Measurements from ENCODE around the gene LRWD1. TPM values are rescaled to one million over a fixed set of nuclear protein-coding genes. Genes with fewer than 3 reads are reported as not detected.
"Not testable (repeated sequence)": the region's sequence is repeated elsewhere in the genome, so short reads cannot be mapped to it uniquely, and the experiment has no call there.

The LRWD1 gene
- total RNA-seq, 1 donor from 2014 or later = 8.0 TPM

DNA sequence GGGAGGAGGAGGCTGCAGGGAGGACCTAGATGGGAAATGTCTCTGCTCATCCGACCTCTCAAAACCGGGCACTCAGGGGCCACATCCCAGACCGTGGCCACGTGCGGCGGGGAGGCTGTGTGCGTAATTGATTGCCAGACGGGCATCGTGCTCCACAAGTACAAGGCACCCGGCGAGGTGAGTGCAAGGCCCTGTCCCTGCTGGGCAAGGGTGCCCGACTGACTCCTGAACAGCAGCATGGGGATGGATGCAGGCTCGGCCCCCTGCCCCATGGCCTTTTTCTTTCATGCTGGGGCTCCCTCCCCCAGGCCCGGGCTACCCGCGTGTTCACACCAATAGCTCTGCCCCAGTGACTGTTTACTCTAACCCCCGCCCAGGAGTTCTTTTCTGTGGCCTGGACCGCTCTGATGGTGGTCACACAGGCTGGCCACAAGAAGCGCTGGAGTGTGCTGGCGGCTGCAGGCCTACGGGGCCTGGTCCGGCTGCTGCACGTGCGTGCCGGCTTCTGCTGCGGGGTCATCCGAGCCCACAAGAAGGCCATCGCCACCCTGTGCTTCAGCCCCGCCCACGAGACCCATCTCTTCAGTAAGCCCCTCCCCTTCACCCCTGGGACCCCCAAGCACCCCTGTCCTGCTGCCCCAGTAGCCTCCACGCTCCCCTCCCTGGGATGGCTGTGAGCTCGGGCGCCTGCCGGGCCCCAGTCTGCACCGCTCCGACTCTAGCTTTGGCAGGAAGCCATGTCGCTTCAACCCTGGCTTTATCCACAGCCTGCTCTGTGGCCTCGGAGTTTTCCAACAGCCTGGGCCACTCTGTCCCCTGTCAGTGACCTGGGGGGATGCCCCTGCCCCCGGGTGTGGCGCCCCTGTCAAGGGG is 3.9 kb downstream of the LRWD1 start:
- no peak for DNase-seq

DNA sequence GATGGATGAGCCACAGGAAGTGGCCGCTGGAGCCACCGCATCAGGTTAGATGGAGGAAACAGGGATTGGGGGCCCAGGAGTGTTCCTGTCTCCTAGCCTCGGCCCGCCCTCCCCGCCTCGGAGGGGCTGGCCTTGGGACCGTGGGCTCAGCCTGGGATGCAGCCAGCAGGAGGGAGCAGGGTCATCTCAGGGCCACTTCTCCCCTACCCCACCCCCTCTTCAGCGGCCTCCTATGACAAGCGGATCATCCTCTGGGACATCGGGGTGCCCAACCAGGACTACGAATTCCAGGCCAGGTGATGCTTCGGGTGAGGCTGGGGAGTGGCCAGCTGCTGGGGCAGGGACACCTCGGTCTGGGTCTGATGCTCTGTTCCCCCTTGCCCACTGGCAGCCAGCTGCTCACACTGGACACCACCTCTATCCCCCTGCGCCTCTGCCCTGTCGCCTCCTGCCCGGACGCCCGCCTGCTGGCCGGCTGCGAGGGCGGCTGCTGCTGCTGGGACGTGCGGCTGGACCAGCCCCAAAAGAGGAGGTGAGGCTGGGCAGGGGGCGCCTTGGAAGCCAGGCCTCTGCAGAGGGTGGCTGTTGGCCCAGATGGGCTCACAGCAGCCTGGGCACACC is 4.7 kb downstream of the LRWD1 start:
- DNase-seq = no peak

DNA sequence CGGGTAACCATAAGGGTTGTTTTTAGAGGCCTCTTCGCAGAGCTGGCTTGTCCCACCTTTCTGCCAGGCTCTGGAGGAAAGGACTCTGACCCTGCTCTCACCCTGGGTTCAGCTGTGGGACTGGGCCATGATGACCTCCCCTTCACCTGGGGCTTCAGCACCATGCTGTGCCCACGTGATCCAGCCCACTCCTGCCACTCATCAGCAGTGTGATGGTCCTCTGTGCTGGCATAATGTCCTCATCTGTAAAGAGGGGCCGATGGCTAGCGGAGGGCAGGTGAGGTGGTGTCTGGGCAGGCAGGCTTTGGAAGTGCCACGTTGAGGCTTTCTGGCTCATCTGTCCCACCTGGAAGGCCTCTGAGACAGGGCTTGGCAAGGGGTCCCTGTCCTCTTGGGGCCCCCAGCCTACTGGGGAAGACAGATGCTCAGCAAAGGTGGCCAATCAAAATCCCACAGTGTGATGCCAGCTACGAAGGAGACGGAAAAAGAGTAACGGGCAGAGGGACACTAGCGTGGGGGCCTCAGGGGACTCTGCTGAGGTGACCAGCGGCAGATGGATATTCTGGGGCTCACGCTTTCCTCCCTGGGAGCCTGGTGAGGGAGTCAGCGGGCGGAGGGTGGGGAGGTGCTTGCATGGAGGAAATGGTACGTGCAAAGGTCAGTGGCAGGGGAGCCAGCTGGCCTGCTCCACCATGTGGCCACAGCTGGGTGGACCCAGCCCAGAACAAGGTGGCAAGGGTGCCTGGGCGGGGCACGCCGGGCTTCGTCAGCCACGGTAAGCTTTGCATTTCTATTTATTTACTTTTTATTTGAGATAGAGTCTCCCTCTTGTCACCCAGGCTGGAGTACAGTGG is 5.4 kb downstream of the LRWD1 start:
- DNase-seq = no peak

DNA sequence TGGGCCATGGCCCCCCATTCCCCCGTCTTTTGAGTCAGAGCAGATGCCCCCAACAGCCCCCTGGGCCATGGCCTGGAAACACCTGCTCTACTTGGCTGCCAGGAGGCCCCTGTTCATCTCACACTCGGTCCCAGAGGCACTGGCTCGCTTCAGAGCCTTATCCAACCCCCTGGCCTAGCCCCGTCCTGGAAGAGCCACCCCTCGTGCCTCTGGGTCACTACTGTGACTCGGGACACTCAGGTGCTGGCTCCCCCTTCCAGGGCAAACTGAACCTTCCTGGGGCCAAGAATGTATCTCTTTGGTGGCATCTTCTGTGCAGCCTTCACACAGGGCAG is 7.0 kb downstream of the LRWD1 start:
- DNase-seq = no peak

DNA sequence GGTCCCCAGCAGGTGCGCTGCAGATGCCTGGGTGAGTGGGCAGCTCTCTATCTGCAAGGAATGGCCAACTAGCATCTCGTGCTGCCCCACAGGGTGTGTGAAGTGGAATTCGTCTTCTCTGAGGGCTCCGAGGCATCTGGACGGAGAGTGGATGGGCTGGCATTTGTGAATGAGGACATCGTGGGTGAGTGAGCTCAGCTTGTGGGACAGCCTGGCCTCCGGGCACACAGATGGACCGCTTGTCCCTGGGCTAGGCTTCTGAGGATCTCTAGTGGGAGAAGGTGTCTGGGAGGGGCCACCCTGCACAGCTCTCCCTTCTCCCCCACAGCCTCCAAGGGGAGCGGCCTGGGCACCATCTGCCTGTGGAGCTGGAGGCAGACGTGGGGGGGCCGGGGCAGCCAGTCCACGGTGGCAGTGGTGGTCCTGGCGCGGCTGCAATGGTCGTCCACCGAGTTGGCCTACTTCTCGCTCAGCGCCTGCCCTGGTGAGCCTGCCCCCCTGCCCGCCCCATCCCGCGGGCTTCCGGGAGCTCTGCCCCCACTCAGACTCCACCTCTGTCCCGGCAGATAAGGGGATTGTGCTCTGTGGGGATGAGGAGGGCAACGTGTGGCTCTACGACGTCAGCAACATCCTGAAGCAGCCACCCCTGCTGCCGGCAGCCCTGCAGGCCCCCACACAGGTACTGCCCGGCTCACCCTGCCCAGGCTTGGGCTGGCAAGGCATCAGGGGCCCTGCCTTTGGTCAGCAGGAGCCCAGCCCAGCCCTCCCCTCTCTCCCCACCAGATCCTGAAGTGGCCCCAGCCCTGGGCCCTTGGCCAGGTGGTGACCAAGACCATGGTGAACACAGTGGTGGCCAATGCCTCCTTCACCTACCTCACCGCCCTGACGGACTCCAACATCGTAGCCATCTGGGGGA is 7.6 kb downstream of the LRWD1 start:
- no peak for DNase-seq

DNA sequence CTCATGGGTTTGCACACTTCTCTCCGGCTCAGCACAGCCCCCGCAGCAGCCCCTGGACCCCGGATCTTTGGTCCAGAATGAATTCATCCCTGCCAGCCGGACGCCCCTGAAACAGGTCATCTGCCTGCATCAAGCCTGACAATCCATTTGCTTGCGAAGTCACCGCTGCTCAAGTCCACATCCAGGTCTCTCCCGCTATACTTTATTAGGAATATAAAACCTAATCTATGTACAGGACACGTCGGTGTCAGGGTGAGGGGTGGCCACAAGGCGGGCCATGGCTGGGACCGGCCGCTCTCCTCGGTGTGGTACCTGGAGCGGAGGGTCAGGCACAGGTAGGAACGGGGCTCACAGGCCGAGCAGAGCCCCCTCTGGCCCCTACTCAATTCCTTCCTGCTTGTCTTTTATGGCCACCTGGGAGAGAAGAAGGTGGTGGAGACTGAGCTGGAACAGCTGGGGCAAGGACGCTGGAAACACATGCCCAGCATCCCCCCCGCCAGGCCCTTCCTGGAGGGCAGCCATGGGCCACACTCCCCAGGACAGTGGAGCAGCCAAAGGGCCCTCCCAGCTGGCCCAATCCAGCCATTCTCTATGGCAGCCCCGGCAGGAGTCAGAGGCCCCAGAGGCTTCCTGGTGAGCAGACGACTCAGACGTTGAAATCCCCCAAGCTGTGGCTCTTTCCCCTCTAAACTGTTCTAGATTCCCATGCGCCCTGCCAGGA is 8.6 kb downstream of the LRWD1 start:
- no peak for DNase-seq

DNA sequence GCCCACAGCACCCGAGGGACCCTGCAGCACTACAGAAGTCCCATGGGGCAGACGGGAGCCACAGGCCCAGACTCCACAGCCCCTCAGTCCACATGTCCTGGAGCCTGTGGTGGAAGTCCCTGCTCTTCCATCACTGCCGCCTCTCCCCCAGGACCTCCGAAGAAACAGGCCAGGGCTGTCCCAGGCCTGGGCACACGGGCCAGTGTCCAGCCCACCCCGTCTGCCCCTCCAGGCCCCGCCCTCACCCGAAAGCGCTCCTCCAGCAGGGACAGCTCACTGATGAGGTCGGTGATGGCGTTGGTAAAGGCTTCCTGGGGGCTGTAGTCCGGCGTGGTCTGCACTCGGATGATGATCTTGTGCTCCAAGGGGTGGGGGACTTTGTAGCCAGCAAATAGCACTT is 9.3 kb downstream of the LRWD1 start:
- not testable (repeated sequence) for DNase-seq

DNA sequence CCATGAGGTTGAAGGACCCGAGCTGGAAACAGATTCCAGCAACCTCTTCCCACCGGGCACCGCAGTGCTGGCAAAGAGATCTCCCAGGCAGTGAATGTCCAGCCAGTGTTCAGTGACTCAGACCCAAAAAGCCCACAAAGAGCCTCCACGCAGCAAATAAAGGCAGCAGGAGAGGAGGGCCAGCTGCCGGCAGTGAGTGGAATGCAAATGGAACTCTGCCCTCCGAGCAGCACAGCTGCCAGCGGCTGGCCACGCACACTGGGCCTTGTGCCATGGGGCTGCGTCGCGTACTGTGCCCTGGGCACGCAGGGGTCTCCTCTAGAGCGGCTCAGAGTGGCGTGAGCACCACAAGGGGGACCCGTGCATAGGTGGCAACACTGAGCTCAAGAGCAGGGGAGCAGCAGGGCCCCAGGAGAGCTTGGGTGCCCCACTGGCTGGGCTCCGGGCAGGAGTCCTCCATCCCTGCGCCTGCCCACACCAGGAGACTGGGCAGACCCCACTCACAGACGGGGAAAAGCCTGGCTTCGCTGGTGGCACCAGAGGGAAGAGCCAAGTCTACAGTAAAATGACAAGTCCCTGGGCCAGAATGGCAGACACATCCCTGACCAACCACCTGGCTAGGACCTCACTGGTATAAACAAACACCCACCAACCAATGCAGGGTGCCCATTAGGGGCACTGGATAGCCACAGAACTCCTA is 10.1 kb downstream of the LRWD1 start:
- not testable (repeated sequence) for DNase-seq

DNA sequence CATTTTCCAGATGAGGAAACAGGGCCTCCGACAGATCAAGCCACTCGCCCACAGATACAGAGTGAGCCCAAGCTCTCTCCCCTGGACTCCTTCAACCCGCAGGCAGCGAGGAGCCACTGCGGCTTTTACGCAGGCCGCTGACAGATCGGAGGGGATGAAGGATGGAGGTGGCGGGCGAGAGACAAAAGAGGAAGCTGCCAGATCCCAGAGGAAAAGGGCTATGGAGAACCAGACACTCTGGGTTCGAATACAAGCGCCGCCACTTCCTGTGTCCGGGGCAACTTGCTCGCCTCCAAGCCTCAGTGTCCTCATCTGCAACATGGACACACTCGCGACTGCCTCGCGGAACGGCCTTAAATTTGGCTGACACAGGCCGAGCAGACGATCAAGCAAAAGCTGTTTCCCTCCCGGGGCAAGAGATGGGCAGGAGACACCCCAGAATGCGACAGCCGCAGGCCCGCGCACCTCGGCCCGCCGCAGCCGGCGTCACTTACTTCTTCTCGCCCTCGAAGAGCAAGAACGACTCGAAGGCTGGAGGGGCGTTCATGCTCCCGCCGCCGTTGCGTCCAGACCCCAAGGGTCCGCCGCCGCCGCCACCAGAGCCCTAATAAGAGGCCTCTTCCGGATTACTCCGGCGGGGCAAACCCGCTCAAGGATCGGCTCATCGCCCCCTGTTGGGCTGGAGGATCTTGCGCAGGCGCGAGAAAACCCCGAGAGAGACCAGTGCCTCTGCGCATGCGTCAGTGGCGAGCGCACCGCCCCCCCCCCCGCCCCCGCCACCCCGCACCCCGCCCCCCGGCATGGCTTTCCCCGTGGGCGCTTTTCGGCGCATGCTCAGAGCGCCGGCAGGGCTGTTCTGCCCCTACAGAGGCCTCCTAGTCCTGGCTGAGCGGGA is 13.8 kb downstream of the LRWD1 start, which contains the start of gene POLR2J:
Gene POLR2J, minus strand, starts transcription at position 609 of the 895 bp plus-strand sequence. Its CDS starts 62 bp downstream, at position 547.
- DNase-seq = not testable (repeated sequence)

DNA sequence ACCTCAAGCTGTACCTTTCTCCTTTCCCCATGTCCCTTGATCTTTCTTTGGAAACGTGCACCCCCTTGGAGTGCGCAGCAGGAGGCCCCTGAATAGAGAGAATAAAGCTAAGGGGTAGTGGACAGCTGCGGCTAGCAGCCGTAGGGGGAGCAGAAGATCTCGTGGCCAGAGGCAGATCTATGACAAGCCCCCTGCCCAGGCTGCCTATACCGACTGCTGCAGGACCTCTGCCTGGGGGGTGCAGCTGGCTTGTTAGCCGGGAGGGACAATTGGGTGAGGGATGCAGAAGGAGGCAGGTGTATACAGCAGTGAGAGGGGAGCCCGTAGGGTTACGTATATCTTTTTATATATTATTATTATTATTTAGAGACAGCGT is 14.4 kb downstream of the LRWD1 start:
- DNase-seq = not testable (repeated sequence)

DNA sequence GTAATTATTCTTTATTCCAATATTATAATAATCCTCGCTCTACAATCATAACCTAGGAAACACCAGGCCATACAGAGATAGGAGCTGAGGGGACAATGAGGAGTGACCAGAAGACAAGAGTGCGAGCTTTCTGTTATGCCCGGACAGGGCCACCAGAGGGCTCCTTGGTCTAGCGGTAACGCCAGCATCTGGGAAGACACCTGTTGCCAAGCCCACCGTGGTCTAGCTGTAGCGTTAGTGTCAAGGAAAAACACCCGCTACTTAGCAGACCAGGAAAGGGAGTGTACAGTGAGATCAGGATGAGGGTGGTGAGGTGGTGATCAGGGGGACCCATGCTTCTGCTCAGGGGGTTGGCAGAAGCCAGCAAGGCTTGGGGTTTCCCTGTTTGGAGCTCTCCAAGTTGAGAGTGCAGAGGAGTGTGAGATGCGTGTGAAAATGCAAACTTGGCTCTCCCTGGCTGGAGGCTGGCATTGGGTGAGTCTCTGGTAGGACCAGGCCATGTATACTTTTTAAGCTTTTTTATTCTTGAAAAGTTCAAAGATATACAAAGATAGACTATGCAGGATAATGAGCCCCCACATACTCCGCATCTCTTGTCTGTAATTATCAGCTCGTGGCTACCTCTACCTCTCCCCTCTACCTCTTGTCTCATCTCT is 15.3 kb downstream of the LRWD1 start:
- DNase-seq = not testable (repeated sequence)

DNA sequence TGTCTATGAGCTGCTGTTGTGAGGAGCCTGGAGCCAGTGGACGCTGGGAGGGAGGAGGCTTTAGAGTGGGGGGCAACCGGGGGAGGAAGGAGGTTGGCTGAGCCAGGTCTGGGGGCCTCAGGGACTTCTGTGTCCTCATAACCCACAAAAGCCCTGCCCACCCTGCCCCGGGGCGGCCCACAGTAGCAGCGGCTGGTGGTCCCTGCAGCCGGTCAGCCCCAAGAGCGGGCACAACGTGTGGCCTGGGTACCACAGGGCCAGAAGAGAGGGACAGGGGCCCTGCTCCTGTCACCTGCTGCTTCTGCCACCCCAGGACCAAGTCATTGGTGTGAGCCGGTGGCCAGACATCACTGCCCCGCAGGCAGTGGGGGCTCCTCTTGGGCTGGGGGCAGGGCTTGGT is 17.2 kb downstream of the LRWD1 start:
- not testable (repeated sequence) for DNase-seq

DNA sequence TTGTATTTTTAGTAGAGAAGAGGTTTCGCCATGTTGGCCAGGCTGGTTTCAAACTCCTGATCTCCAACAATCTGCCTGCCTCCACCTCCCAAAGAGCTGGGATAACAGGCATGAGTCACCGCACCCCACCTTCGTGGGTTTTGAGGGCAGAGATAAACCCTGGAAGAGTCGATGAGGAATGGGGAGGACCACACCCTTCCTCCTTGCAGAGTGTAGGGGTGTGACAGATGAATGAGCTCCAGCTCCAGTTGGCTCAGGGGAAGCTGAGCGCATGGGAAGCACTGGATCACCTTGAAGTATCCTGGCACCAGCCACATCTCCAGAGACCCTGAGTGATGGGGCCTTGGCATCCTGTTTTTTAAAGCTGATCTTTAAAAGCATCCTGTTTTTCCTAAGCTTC is 19.5 kb downstream of the LRWD1 start:
- DNase-seq = not testable (repeated sequence)

DNA sequence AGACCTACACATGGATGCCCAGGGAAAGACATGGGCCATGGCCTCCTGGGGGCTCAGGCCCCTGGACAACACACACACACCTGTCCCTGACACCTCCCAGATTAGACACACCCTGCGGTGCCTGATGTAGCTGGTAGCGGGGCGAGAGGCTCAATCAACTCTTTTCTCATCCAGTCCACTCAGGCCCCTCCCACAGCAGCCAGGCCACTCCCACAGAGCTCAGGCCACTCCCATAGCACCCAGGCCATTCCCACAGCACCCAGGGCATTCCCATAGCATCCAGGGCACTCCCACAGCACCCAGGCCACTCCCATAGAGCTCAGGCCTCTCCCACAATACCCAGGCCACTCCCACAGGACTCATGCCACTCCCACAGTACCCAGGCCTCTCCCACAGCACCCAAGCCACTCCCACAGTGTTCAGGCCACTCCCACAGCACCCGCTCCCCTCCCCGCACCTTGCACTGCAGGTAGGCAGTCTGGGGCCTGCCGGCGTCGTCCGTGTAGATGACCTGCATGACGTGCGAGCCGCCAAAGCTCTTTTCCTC is 25.8 kb downstream of the LRWD1 start:
- not testable (repeated sequence) for DNase-seq

DNA sequence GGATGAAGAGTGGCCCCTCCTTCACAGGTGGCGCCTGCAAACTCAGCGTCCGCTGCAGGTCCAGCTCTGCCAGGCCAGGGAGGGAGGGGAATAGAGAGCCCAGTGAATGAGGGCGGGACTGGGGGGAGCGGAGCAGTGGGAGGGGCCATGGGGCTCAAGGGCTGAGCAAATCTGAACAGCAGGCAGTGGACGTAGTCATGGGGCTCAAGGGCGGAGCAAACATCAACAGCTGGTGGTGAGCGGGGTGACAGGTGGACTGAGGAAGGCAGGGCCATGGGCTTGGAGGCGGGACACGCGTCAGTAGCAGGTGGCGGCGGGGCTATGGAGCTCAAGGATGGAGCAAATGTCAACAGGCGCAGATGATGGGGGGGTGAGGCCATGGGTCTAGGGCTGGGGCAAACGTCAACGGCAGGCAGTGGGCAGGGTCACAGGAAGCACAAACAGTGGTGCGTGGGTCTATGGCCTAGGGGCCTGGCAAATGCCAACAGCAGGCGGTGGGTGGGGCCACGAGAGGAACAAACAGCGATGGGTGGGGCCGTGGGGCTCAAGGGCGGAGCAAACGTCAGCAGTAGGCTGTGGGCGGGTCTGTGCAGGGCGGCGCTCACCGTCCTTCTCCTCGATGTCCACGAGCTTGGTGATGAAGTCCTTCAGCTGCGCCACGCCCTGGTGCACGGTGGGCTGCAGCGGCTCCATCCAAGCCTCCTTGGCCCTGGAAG is 28.6 kb downstream of the LRWD1 start:
- not testable (repeated sequence) for DNase-seq

DNA sequence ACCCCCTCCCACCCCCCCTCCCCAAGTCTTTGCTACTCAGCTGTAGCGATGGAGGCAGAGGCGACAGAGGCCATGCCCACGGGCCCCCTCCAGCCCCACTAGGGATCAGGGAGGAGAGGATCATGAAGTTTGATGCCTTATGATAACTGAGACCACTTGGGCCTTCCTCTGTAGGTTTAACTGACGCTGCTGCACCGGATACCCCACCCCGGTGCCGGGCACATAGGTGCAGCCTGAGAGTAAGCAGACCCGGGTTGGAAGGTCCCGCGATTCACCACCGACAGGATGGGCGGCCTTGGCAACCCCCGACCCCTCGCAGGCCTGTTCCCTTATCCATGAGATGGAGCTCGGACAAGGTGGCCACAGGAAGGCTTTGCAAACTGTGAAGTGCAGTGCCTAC is 29.2 kb downstream of the LRWD1 start:
- not testable (repeated sequence) for DNase-seq

DNA sequence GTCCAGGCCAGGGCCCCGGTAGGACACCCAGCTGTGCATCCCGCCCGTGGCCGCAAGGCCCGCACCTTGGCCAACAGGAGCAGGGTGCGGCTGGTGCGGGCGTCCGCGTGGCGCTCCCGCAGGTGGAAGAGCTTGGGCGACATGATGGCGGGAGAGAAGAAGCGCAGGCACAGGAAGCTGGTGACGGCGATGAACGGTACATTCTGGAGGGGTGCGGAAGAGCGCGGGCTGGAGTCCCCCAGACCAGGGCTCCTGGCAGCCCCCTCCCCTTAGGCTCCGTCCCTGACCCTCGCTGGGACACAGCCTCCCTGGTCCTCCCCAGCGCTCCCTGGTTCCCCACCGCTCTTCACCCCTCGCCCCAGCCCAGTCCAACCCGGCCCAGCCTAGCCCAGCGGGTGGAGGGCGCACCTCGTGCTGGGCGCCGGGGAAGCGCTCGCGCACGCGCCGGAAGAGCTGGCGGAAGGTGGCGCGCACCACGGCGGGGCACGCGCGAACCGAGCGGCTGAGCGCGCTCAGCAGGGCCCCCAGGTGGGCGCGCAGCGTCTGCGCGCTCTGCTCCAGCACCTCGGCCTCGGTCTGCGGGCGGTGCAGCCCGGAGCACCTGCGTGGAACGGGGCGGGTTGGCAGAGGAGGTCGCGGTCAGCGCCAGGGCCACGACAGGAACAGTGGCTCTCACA is 29.8 kb downstream of the LRWD1 start:
- DNase-seq = not testable (repeated sequence)
